GM18951 (cell line): ENCODE data around the gene DLGAP4.

Source experiments
- POLR2A ChIP-seq: IDR thresholded peaks from 4 replicates; pipeline ENCODE4 v1.6.1; 2011; ENCODE audit warnings: mild to moderate bottlenecking; ENCODE audit not compliant: insufficient read length, insufficient read depth; ENCODE audit errors: extremely low read depth
- in situ Hi-C: fragments of 300-500 bp; cut with MboI; formaldehyde crosslinking; loops from one replicate; pipeline ENCODE4 v1.12.0; 2022; ENCODE audit warnings: low sequenced_read_pairs, mixed read lengths, inconsistent platforms; ENCODE audit not compliant: unreplicated experiment

The DLGAP4 gene

DNA sequence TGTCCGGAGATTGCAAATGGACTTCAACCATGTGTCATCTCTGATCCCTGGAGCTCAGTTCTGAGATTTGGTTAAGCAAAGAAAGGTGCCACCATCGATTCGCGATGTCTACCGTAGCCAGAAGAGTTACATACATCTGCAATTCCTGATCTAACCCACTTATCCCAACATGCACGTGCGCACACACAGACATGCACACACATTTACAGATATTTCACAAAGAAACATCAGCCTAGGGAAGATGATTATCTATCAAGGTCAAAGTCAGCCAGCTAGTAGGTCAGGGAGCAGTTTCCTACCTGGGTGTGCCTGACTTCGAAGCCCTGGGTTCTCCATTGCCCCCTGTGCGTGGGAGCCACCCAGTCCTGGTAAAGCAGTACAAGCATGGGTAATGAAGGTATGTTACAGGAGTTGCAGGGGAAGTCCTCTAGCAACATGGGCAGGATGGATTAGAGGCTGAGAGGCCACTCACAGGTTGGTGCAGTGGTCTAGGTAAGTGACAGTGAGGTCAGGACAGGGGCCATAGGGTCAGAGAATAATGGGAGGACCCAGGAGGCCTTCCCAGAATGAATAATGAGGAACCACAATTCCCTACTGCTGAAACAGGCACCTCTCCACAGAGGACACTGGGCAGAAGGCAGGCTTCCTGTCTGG, 150.0 kb downstream of the DLGAP4 start:
- TF ChIP-seq POLR2A = no peak
- in situ Hi-C loops = no loop called here

DNA sequence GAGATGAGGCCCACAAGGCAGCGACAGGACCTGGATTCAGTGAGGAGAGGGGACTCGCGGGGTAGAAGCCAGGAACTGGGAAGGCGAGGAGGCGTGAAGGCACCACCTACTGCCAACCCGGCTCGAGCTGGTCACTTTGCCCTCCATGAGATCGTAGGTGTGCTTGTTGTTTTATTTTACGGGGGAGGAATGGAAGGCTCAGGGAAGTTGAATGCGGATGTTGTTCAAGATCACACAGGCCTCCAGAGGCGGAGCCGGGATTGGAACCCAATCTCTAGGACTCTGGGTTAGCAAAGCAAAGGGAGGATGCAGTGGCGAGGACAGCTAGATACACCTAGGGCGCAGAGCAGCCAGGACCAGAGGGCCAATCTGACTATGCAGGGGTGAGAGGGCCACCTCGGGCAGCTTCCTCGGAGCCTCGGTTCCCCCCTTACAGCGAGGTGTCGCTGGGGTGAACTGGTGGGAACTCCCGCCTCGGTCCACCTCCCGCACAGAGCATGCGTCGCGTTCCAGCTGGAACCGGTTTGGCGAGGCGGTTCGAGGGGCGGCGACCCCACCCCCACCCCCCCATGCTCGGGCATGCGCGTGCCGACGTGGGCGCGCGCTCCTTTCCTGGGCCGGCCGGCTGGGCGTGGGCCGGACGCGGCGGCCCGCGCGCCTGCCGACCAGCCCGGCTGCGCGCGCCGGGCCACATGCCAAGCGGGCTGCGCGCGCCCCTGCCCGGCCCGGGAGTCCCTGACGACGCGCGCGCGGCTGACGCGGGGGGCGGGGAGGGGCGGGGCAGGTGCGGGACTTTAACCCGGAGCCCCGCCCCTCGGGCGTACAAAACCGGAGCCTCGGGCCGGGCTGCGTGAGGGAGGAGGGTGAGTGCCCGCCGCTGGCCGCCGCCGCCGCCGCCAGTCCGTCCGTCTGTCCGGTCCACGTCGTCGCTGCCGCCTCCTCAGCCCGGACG, 154.8 kb downstream of the DLGAP4 start:
- in situ Hi-C loops = no loop called here

DNA sequence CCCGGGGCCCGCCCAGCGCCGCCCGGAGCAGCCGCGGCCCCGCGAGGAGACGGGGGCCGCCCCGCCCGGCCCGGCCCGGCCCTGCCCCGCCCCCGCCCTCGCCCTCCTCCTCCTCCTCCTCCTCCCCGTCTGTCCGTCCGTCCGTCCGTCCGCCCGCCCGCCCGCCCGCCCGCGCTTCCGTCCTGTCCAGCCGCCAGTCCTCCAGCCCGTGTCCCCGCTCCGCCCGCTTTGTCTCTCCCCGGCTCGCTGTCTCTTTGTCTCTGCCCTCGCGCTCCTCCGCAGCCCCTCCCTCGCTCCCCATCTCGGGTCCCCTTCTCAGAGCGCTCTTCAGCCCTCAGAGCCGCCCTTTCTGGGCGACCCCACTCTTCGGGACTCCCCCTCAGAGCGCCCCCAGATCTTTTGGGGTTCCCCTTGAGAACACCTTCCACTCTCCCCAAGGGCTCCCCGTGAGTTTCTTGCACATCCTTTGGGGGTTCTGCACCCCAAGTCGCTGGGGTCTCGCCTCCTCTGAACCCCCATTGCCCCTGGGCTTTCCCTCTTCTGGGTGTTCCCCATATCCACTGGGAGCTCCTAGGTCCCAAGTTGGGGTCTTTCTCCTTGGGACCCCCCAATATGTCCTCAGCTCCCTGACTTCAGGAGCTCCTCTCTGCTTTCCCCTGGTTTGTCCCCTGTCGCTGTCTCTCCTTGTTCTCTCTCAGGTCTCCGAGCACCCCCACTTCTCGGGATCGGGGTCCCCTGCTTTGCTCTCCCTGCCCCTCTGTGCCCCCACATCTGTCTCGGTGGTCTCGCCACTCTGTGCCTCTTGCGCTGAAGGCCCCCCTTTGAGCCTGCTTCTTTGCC, 155.7 kb downstream of the DLGAP4 start:
- in situ Hi-C loops = no loop called here
- TF ChIP-seq POLR2A = peak; percentile 31

More for the DNA sequence above, 154.8 kb downstream of the DLGAP4 start:
- TF ChIP-seq POLR2A = peak; percentile 70

DNA sequence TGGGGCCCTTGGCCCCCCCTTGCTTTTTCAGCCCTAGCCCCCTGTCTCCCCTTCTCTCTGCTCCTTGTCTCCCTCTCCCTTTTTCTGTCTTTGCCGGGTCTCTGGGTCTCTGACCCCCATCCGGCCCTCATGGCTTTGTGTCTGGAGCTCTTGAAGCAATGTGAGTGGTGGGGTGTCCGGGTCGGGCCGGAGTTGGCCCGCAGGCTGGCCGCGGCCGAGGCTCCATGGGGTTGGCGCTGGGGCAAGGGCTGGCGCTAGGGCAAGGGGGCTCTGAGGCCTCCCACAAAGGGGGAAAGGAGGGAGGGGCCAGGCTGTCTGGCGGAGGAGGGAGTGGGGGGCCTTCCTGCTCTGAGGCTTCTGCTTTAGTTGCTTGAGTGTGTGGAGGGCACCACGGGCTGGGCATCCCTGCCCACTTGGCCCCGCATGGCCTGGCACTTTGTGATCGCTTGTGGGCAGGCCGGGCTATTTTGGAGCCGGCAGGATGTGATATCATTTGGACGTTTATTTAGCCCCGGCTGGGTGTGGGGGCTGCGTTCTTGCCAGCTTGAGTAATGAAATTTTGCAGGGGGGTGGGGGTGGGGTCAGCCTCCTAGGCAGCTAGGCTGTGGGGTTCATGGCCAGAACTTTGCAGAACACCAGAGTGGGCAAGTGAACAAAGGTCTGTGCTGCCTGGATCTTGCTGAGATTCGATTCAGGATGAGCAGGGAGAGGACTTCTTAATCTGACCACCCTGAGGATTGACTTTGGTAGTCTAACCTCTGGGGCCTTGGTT, 156.5 kb downstream of the DLGAP4 start:
- in situ Hi-C loops = no loop called here
- TF ChIP-seq POLR2A = no peak

DNA sequence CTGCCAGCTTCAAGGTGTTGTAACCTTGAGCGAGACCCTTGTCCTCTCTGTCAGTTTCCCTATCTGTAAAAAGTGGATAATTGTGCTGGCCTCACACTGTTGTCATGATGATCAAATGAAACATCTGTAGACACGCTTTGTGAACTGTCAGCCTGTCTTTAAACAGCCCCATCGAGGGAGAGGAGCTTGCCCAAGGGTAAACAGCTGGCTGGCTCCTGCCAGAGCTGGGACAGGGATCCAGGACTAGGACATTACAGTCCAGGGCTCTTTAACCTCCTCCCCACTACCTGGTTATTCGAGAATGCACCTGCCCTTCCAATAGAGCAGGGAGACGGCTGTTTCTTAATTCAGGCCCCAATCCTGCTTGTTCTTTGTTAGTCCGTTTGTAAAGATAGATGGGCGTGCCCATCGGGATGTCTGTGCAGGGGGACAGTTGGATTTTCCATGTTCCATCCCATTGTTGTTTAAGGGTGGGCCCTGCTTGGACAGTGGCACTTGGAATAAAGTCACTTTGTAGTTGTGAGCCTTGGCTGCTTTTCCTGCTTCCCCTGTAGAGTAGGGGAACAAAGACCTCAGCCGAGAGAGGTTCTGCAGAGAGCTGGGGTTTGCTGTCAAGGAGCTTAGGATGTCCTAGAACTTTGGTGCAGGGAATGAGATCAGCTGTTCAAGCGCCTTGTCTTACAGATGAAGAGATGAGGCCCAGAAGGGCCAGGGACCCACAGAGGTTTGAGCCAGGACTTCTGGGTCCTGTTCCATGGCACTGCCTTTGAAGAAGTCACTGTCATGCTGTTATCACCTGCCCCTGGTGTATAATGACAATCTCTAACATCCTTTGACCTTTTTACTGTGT, 157.3 kb downstream of the DLGAP4 start:
- in situ Hi-C loops = no loop called here
- no peak for TF ChIP-seq POLR2A

DNA sequence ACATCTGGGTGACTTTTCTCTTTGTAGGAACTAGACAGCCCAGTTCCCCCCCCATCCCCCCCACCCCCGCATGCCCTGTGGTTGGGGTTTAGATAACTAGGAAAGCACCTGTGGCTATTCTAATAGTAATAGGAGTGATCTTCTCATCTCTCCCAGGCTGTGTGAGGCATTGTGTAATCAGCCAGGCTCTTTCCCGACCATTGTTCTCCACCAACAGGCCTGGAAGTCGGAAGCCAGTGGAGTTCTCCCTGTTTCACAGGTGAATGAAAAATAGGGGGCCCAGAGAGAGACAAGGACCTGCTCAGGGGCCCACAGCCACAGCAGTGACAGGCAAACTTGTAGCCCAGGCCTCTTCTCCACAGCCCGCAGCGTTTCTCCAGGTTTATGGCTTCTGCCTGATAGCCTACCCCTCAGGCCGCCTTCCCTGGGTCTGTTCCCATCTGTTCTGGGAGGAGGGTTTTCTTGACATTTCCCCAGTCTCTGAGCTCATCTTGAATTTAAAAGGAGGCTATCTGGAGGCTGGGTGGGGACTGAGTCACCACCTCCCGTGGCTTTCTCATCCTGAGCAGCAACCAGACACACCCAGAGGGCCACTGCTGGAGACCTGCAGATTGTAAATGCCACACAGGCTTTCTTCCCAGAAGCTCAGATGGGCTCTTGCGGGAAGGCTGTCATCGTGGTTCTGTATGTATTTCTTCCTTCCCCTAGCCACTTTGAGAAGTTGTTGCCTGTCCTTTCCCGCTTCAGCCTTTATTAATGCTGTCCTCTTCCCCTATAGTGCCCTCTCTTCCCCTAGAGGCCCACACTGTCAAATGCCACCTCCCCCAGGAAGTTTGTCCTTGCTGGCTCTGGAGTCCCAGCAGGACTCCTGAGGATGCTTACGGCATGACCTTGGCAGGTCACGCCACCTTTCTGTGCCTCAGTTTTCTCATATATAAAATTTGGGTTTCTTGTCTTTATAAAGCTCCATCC, 159.3 kb downstream of the DLGAP4 start:
- in situ Hi-C loops = no loop called here
- TF ChIP-seq POLR2A = no peak

DNA sequence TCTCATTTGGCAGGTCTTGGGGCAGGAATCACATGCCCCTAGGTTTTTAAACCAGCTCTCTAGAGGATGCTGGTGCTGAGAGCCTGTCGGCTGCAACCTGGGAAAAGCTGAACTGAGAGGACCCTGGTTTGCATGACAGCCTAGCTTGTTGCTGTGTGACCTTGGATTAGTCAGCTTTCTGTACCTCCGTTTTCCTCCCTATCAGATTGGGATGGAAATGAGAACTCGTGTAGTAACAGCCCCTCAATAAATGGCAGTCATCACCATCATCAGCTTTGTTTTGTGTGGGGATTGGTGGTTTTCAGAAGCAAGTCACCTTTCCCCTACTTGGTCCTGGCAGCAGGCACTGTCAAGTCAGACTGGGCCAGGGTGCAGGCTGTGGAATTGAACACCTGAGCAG, 159.9 kb downstream of the DLGAP4 start:
- in situ Hi-C loops = no loop called here

DNA sequence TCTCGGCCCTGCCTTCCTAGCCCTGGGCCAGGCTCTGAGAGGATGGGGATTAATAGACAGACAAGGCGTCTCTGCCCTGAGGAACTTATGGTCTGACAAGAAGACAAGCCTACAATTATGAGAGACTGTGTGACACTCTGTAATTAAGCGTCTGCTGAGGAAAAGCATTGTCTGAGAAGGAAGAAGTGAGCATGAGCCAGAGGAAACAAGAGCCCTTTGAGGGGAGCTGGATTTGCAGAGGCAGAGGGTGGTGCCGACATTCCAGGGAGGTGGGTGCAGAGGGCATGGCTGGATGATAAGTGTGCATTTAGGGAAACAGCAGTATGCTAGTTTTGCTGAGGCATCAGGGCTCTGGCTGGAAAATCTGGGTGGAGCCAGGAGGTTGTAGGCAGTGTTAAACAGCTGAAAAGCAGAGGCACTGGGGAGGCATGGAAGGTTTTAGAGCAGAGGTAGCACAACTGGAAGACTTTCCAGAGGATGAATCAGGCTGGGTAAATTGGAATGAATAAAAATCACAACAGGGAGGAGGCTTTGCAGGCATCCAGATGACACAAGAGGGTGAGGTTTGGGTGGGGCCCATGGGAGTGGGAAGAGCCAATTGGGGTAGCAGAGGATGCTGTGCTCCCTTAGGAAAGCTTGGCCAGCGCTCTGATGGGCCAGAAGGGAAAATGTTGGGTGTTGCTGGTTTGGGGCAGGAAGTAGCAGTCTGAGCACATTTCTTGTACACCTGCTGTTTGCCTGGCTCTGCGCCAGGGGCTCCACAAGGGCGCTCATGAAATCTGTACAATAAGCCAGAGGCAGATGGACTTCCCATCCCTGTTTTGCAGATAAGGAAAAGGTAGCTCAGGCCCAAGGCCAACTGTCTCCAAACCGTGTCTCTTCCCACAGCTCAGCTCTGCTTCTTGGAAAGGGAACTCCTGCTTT, 161.2 kb downstream of the DLGAP4 start:
- in situ Hi-C loops = no loop called here
- TF ChIP-seq POLR2A = no peak

More for the DNA sequence above, 159.9 kb downstream of the DLGAP4 start:
- TF ChIP-seq POLR2A = no peak

DNA sequence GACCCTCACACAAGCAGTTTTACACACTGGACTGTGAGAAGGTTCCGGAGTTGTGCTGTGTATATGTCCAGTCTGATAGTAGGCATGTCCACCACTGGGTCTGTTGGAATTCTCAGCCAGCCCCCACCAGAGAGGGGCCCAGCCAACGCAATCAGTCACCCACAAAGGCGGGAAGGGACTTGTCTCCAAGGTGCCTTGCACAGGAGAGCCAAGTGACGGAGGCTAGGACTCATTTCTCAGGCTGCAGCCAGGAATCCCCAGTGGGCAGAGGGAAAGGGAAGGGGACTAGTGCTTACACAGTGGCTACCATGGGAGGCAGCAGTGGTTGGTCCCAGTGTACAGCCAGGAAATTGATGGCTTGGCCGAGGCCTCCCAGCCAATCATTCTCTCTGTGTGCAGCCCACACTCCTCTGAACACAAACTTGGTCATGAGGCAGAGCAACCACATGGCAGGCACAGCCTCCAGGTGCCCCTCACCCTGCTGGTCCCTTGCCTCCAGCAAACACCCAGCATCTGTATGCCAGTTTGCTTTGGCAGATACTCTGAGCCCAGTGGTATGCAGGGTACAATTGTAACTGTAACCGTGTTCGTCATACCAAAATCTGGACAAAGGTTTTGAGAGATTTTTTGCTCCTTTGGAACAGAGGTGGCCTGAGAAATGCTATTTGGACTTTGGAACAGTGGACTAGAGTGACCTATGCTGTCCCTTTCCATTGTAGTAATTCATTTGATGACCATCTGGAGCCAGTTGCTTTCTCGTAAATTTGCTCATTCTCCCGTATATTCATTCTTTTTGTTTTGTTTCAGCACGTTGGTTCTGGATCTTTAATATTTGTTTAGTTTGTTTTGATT, 162.2 kb downstream of the DLGAP4 start:
- in situ Hi-C loops = no loop called here
- TF ChIP-seq POLR2A = peak; percentile 22
